Glutamatergic neuron (in vitro differentiated cells): ENCODE data around the gene PADI3. TPM values are rescaled to one million over a fixed set of nuclear protein-coding genes. Genes with fewer than 3 reads are reported as not detected.

Source experiments
- DNase-seq: peaks from one replicate; pipeline ENCODE4 v3.0.0; 2022
- H3K27ac Mint-ChIP-seq: one replicate; pipeline ENCODE4 v1.8.0; 2020; ENCODE audit warnings: mild to moderate bottlenecking, mixed read lengths, inconsistent platforms; ENCODE audit not compliant: unreplicated experiment
- H3K27me3 Mint-ChIP-seq: one replicate; pipeline ENCODE4 v1.8.0; 2020; ENCODE audit warnings: mild to moderate bottlenecking, moderate library complexity, mixed read lengths, inconsistent platforms; ENCODE audit not compliant: unreplicated experiment
- H3K36me3 Mint-ChIP-seq: one replicate; pipeline ENCODE4 v1.8.0; 2020; ENCODE audit warnings: mild to moderate bottlenecking, mixed read lengths, inconsistent platforms; ENCODE audit not compliant: unreplicated experiment
- H3K4me1 Mint-ChIP-seq: one replicate; pipeline ENCODE4 v1.8.0; 2020; ENCODE audit warnings: mild to moderate bottlenecking, low read depth, mixed read lengths, inconsistent platforms; ENCODE audit not compliant: unreplicated experiment
- H3K4me3 Mint-ChIP-seq: one replicate; pipeline ENCODE4 v1.8.0; 2020; ENCODE audit warnings: mild to moderate bottlenecking, mixed read lengths, inconsistent platforms; ENCODE audit not compliant: unreplicated experiment
- H3K9me3 Mint-ChIP-seq: one replicate; pipeline ENCODE4 v1.8.0; 2020; ENCODE audit warnings: mild to moderate bottlenecking, moderate library complexity, mixed read lengths, inconsistent platforms; ENCODE audit not compliant: unreplicated experiment
- total RNA-seq: library from RNA; stranded (reverse); fragmentation: NEBNext Ultra II Directional; extraction: Animal tissue kit (Norgen Biotek cat#: 25700); gene quantifications from one replicate; pipeline ENCODE4 v1.2.1, GENCODE V29; 2021; ENCODE audit not compliant: unreplicated experiment
- TF ChIP-seq, protein P1 (sequence below): fragments of 200-600 bp; sonication (generic); IDR thresholded peaks from one replicate; pipeline ENCODE4 v1.5.0; 2021; ENCODE audit not compliant: partially characterized antibody, unreplicated experiment

PADI3 gene
- total RNA-seq, 1 donor from 2014 or later: not detected

DNA sequence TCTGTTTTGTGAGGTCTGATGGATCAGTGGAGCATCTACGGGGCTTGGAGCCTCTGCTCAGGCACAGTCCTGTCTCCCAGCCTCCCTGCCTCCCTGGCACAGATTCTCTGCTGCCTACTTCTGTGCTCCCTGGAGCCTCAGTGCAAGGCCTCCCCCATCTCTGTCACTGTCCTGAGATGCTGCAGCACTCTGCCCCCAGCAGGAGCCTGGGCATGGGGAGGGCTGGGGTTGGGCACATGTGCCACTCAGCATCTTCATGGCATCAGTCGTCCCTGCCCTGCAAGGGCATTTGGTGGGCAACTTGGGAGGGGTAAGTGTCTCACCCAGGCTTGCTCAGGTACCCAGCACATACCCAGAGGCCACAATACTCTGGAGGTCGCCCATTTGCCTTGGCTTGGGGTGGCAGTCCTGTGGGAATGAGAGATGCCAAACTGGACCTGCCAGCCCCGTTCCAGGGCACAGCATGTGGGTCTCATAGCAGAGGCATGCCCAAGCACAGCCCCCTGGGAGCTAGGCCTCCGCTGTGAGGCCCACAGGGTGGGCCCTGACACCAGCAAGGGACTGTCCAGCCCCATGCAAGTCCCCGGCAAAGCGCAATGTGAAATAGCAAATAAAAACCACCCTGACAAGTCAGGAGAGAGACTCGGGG, 28.7 kb downstream of the PADI3 start:
- Mint-ChIP-seq H3K4me1 (peaks cover 3% of the 10 kb centered on the region), H3K27ac (no peak overlapping the region), H3K4me3 (no peak overlapping the region), H3K27me3 (peaks cover 4% of the 10 kb centered on the region), H3K36me3 (no peaks in the 10 kb centered on the region), H3K9me3 (peaks cover 3% of the 10 kb centered on the region)
- TF ChIP-seq, protein P1, sequence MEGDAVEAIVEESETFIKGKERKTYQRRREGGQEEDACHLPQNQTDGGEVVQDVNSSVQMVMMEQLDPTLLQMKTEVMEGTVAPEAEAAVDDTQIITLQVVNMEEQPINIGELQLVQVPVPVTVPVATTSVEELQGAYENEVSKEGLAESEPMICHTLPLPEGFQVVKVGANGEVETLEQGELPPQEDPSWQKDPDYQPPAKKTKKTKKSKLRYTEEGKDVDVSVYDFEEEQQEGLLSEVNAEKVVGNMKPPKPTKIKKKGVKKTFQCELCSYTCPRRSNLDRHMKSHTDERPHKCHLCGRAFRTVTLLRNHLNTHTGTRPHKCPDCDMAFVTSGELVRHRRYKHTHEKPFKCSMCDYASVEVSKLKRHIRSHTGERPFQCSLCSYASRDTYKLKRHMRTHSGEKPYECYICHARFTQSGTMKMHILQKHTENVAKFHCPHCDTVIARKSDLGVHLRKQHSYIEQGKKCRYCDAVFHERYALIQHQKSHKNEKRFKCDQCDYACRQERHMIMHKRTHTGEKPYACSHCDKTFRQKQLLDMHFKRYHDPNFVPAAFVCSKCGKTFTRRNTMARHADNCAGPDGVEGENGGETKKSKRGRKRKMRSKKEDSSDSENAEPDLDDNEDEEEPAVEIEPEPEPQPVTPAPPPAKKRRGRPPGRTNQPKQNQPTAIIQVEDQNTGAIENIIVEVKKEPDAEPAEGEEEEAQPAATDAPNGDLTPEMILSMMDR: no peak
- DNase-seq: no peak

DNA sequence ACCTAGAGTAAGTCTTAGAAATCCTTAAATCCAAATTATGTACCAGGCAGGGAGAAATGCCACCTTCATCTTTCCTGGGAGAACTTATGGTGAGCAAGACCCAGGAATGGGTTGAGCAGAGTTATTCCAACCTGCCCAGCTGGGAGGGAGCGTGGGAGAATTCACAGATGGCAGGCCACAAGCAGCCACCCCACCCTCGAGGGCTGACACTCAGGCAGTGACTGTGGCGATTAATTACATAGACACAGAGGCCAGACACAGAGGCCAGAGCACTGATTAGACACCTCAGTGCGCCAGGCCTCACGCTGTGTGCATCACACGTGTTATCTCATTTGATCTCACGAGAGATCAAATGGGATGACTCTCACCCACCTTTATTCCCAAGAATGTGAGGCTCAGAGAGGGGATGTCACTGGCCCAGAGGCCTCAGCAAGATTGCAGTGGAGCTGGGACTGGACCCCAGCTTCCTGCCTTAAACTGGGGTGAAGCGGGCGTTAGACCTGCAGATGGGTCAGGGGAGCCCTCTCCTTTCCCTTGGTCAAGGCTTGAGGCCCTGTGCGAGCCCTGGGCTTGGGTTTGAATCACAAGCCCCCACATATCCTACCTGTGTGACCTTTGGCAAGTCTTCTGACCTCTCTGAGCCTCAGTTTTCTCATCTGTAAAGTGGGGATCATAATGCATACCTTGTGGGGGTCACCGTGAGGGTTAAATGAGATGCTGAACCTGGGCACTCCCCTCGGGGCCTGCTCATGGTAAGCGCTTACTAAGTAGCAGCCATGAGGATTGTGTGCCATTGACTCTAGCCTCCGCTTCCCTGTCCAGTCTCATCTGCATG, 30.3 kb downstream of the PADI3 start:
- no peaks in the 10 kb centered on the region for H3K36me3 Mint-ChIP-seq
- H3K27ac Mint-ChIP-seq: no peak overlapping the region
- peaks cover 3% of the 10 kb centered on the region for H3K4me1 Mint-ChIP-seq
- TF ChIP-seq, protein P1: no peak
- DNase-seq: no peak
- H3K27me3 Mint-ChIP-seq: peaks cover 2% of the 10 kb centered on the region
- peaks cover 3% of the 10 kb centered on the region for H3K9me3 Mint-ChIP-seq
- no peak overlapping the region for H3K4me3 Mint-ChIP-seq

DNA sequence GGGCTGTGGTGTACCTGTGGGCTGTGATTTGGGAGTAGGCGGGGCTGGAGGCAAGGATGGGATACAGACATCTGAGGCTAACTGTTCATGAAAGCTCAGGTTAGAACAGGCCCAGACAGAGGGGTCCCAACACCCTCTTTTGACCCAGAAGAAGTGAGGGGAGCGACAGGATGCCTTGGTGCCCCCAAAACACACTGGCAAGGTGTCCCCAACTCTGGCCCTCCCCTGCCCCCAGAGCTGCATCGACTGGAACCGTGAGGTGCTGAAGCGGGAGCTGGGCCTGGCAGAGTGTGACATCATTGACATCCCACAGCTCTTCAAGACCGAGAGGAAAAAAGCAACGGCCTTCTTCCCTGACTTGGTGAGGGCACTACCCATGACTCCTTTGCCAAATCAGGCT, 31.5 kb downstream of the PADI3 start:
- TF ChIP-seq, protein P1: no peak
- DNase-seq: no peak
- H3K9me3 Mint-ChIP-seq: no peaks in the 10 kb centered on the region
- H3K4me1 Mint-ChIP-seq: peaks cover 3% of the 10 kb centered on the region
- H3K27me3 Mint-ChIP-seq: peaks cover 2% of the 10 kb centered on the region
- no peak overlapping the region for H3K4me3 Mint-ChIP-seq
- H3K27ac Mint-ChIP-seq: no peak overlapping the region
- no peaks in the 10 kb centered on the region for H3K36me3 Mint-ChIP-seq

DNA sequence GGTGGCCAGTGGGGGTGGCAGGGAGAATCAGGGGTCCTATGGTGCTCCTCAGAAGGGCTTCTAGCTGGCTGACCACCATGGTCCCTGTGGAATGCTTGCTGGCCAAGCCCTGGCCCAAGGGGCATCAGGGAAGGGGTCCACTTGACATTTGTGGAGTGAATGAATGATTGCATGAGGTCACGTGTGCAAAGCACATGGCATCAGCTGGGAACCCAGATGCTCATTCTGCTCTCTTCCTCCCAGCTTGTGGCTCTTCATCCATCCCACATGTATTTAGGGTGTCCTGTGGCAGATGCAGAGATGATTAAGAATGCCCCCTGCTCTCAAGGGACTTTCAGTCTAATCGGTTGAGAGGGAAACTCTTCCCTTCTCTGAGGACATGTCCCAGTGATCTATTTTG, 32.0 kb downstream of the PADI3 start:
- peaks cover 3% of the 10 kb centered on the region for H3K4me1 Mint-ChIP-seq
- peaks cover 2% of the 10 kb centered on the region for H3K27me3 Mint-ChIP-seq
- no peak overlapping the region for H3K27ac Mint-ChIP-seq
- no peak for DNase-seq
- no peak overlapping the region for H3K4me3 Mint-ChIP-seq
- TF ChIP-seq, protein P1: no peak
- no peaks in the 10 kb centered on the region for H3K36me3 Mint-ChIP-seq
- H3K9me3 Mint-ChIP-seq: no peaks in the 10 kb centered on the region

DNA sequence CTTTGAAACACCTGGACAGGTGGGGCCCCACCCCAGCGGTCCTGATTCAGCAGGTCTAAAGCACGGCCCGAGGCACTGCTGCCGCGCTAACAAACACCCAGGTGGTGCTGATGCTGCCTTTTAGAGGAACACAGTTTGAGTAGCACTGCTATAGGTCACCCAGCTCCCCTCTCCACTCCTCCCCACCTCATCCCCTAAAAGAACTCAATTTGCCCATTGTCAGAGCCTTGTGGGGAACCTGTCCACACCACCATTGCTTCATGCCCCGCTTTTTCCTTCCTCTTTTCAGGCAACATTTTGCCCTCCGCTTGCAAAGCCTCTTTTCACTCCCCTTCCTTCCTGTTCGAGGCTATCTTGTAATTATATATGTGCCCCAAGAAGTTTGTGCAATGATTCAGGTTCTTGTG, 32.9 kb downstream of the PADI3 start:
- Mint-ChIP-seq H3K27ac (no peak overlapping the region), H3K36me3 (no peaks in the 10 kb centered on the region), H3K27me3 (peaks cover 2% of the 10 kb centered on the region), H3K4me3 (no peak overlapping the region), H3K4me1 (peaks cover 3% of the 10 kb centered on the region), H3K9me3 (no peaks in the 10 kb centered on the region)
- TF ChIP-seq, protein P1: no peak
- no peak for DNase-seq
